ENCODE measurements around the gene LSAMP.

GRCh38 chr3:115808816-115809215 lies 636.5 kb downstream of the LSAMP start:
- TF ChIP-seq CTCF (IDR thresholded peaks at IDR 0.05; ENCODE audit: extremely low read depth in 1 of 2, insufficient read depth in 1 of 2, low read depth in 1 of 2, low read length in 2 of 2), result no peak
- TF ChIP-seq POLR2A (IDR thresholded peaks at IDR 0.05; ENCODE audit: low read depth, low read length), result no peak
- no peak for TF ChIP-seq FOS (IDR thresholded peaks at IDR 0.05; ENCODE audit: borderline replicate concordance, insufficient read depth, low read length)
- TF ChIP-seq EZH2 (IDR thresholded peaks at IDR 0.05; ENCODE audit: borderline replicate concordance, low read depth, low read length, severe bottlenecking), result no peak
- TF ChIP-seq MYC (IDR thresholded peaks at IDR 0.05; ENCODE audit: low read depth, low read length), result no peak
- TF ChIP-seq POLR2AphosphoS5 (IDR thresholded peaks at IDR 0.05; ENCODE audit: insufficient read depth, low read depth, low read length), result no peak
- TF ChIP-seq MAX (IDR thresholded peaks at IDR 0.05; ENCODE audit: insufficient read depth, insufficient read length), result no peak
